ENCODE data around the gene MYEOV.

DNA sequence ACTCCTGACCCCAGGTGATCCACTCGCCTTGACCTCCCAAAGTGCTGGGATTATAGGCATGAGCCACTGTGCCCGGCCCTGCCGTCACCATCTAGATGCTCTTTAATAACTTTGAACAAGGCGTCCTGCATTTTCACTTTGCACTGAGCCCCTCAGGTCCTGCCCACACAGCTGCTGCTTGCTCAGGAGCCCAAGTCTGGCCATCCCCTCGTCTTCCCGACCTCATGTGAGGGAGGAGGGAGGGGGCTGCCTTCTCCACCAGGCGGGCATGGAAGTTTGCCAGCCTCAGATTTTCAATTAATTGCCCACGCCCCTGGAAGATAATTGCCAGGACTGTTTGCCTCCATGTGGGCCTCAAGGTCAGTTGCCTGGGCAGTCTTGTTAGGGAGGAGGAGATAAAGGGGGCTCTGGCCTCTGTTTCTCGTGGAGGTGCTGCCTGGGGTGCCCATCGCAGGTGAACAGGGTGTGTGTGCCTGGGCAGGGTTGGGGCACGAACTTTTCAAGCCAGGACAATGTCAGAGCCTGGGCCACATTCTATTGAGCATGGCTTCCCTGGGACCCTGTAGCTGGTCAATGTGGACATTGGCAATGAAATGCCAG is 27.9 kb upstream of the MYEOV start:
- TF ChIP-seq, protein P1, sequence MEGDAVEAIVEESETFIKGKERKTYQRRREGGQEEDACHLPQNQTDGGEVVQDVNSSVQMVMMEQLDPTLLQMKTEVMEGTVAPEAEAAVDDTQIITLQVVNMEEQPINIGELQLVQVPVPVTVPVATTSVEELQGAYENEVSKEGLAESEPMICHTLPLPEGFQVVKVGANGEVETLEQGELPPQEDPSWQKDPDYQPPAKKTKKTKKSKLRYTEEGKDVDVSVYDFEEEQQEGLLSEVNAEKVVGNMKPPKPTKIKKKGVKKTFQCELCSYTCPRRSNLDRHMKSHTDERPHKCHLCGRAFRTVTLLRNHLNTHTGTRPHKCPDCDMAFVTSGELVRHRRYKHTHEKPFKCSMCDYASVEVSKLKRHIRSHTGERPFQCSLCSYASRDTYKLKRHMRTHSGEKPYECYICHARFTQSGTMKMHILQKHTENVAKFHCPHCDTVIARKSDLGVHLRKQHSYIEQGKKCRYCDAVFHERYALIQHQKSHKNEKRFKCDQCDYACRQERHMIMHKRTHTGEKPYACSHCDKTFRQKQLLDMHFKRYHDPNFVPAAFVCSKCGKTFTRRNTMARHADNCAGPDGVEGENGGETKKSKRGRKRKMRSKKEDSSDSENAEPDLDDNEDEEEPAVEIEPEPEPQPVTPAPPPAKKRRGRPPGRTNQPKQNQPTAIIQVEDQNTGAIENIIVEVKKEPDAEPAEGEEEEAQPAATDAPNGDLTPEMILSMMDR (IDR thresholded peaks at IDR 0.05): no peak
- no peak for TF ChIP-seq POLR2A (IDR thresholded peaks at IDR 0.05)
